ENCODE measurements around the gene IHH. TPM values are rescaled to one million over a fixed set of nuclear protein-coding genes. Genes with fewer than 3 reads are reported as not detected.

IHH gene
- total RNA-seq, 1 experiment from 2014 or later, result 0.15 TPM

DNA sequence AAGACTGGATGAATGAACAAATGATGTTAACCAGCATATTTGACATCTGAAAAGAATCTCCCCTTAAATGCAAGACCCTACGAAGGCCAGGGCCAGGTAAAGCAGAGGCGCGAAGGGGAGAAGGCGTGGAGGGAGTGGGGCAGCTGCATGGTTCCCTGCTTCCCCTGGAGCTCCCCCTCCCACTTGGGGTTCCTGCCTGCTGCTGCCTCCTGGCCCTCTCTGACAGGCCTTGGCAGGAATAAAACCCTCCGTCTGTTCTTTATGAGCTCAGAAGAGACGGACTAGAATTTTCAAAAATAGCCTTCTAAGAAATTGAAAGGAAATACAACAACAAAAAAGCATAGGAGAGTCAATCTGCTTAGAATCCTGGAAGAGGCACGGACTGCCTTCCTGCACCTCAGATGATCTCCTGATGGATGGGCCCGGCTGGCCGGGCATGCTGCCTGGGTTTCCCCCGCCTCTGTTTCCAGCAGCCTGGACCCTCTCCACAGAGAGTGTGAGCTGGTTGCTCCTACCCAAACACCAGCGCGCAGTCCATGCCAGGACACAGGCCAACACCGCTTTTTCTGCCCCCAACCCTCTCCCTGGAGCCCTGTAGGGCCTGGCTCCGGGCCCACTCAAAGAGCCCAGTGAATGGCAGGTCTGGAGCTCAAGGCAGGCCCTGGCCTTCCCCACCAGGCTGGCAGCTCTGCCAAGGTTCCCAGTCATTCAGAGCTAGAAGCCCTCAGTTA is 43.4 kb downstream of the IHH start:
- Histone ChIP-seq H3K27me3 (replicated peaks; ENCODE audit: insufficient read depth, low read depth, low read length, poor library complexity) (no peaks in the 10 kb centered on the region), H3K4me1 (ENCODE audit: insufficient read depth, low read length, poor library complexity, severe bottlenecking) (no peaks in the 10 kb centered on the region), H3K36me3 (ENCODE audit: insufficient read depth, low read length, poor library complexity, severe bottlenecking) (no peaks in the 10 kb centered on the region), H3K4me3 (ENCODE audit: low read depth, low read length, poor library complexity, severe bottlenecking) (no peak overlapping the region), H3K27ac (ENCODE audit: low read depth, low read length, poor library complexity, severe bottlenecking) (no peak overlapping the region), H3K9me3 (ENCODE audit: low read depth, low read length, poor library complexity, severe bottlenecking) (no peaks in the 10 kb centered on the region)
- BruUV-seq (replicated peaks), result no TSS peak
- ChIA-PET POLR2A (ENCODE audit: low non-redundant PET) (no interaction called here), CTCF (no interaction called here)
- TF ChIP-seq, protein P1, sequence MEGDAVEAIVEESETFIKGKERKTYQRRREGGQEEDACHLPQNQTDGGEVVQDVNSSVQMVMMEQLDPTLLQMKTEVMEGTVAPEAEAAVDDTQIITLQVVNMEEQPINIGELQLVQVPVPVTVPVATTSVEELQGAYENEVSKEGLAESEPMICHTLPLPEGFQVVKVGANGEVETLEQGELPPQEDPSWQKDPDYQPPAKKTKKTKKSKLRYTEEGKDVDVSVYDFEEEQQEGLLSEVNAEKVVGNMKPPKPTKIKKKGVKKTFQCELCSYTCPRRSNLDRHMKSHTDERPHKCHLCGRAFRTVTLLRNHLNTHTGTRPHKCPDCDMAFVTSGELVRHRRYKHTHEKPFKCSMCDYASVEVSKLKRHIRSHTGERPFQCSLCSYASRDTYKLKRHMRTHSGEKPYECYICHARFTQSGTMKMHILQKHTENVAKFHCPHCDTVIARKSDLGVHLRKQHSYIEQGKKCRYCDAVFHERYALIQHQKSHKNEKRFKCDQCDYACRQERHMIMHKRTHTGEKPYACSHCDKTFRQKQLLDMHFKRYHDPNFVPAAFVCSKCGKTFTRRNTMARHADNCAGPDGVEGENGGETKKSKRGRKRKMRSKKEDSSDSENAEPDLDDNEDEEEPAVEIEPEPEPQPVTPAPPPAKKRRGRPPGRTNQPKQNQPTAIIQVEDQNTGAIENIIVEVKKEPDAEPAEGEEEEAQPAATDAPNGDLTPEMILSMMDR (conservative IDR thresholded peaks at IDR 0.05; ENCODE audit: low read depth, low read length), result no peak
- no peak for TF ChIP-seq EZH2 (IDR thresholded peaks at IDR 0.05; ENCODE audit: borderline replicate concordance, low read depth, low read length, poor library complexity, severe bottlenecking)
- intact Hi-C loops (cut with micrococcal nuclease; ENCODE audit: unreplicated experiment), result no loop called here
- no peak for DNase-seq (ENCODE audit: low spot score)

DNA sequence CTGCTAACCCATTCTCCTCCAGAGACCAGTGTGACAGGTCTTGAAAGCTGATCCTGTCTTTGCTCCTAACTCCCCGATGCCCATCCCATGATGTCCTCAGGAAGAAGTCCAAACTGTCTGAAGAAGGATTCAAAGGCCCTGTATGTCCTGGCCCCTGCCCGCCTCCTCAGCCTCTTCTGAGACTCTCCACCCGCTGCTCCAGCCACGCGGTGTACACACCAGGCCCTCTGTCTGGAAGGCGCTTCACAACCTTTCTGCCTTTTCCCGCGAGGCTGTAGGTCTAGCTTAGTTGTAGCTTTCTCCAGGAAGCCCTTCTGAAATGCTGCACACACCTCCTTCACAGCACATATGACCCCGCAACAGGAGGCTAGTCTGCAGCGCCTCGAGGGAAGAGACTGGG is 44.0 kb downstream of the IHH start:
- Histone ChIP-seq H3K36me3 (ENCODE audit: insufficient read depth, low read length, poor library complexity, severe bottlenecking) (no peaks in the 10 kb centered on the region), H3K27ac (ENCODE audit: low read depth, low read length, poor library complexity, severe bottlenecking) (no peak overlapping the region), H3K4me1 (ENCODE audit: insufficient read depth, low read length, poor library complexity, severe bottlenecking) (no peaks in the 10 kb centered on the region), H3K9me3 (ENCODE audit: low read depth, low read length, poor library complexity, severe bottlenecking) (no peaks in the 10 kb centered on the region), H3K4me3 (ENCODE audit: low read depth, low read length, poor library complexity, severe bottlenecking) (no peak overlapping the region), H3K27me3 (replicated peaks; ENCODE audit: insufficient read depth, low read depth, low read length, poor library complexity) (no peaks in the 10 kb centered on the region)
- no TSS peak for BruUV-seq (replicated peaks)
- DNase-seq (ENCODE audit: low spot score), result no peak
- CTCF ChIA-PET, result no interaction called here
- POLR2A ChIA-PET (ENCODE audit: low non-redundant PET), result no interaction called here
- TF ChIP-seq EZH2 (IDR thresholded peaks at IDR 0.05; ENCODE audit: borderline replicate concordance, low read depth, low read length, poor library complexity, severe bottlenecking), result no peak
- TF ChIP-seq, protein P1 (conservative IDR thresholded peaks at IDR 0.05; ENCODE audit: low read depth, low read length), result no peak
- intact Hi-C loops (cut with micrococcal nuclease; ENCODE audit: unreplicated experiment), result no loop called here

DNA sequence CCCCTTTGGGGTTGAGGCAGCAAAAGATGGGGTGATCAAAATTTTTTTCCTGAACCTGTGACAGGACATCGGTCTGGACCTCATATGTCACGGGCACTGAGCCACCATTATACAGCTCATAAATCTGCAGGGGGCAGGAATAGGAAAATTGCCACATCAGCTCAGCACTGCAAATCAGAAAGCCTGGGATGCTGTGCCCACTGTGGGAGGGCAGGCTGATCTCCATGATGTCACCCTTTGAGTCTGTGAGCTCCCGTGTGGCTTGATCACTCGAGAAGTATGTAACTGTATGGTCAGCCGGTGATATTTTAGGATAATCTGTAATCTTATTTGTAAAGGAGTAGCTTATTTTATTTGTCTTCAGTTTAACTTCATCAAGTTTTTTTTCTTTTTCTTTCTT is 49.8 kb downstream of the IHH start:
- DNase-seq (ENCODE audit: low spot score), result no peak
- BruUV-seq (replicated peaks), result no TSS peak
- H3K4me1 ChIP-seq (ENCODE audit: insufficient read depth, low read length, poor library complexity, severe bottlenecking), result no peaks in the 10 kb centered on the region
- no peak overlapping the region for H3K4me3 ChIP-seq (ENCODE audit: low read depth, low read length, poor library complexity, severe bottlenecking)
- ChIA-PET POLR2A (ENCODE audit: low non-redundant PET) (interaction anchor here (0.6 kb wide), 1 partner anchor 11 kb away, joined by 6 read pairs; no protein-coding TSS in a partner anchor), CTCF (interaction anchor here (0.6 to 1.7 kb wide), 4 partner anchors 9 to 49 kb away, joined by 3 to 8 read pairs (median 5); no protein-coding TSS in a partner anchor)
- no peaks in the 10 kb centered on the region for H3K27me3 ChIP-seq (replicated peaks; ENCODE audit: insufficient read depth, low read depth, low read length, poor library complexity)
- H3K27ac ChIP-seq (ENCODE audit: low read depth, low read length, poor library complexity, severe bottlenecking), result no peak overlapping the region
- no peaks in the 10 kb centered on the region for H3K9me3 ChIP-seq (ENCODE audit: low read depth, low read length, poor library complexity, severe bottlenecking)
- TF ChIP-seq, protein P1 (conservative IDR thresholded peaks at IDR 0.05; ENCODE audit: low read depth, low read length), result no peak
- TF ChIP-seq EZH2 (IDR thresholded peaks at IDR 0.05; ENCODE audit: borderline replicate concordance, low read depth, low read length, poor library complexity, severe bottlenecking), result no peak
- intact Hi-C loops (cut with micrococcal nuclease; ENCODE audit: unreplicated experiment), result no loop called here
- no peaks in the 10 kb centered on the region for H3K36me3 ChIP-seq (ENCODE audit: insufficient read depth, low read length, poor library complexity, severe bottlenecking)

Measured in A673 (cell line).